Type B pancreatic cell (in vitro differentiated cells): Measurements from ENCODE around the gene KSR1. TPM values are rescaled to one million over a fixed set of nuclear protein-coding genes. Genes with fewer than 3 reads are reported as not detected.
A peak's percentile ranks its signal among the peaks of the same experiment; 100 is the strongest.

ENCODE experiments used
- DNase-seq: peaks from one replicate; pipeline ENCODE4 v3.0.0; 2021; ENCODE audit warnings: mixed read lengths; ENCODE audit not compliant: unreplicated experiment; ENCODE audit errors: extremely low spot score
- H3K27ac Mint-ChIP-seq: 2 replicates; pipeline ENCODE4 v1.8.0; 2021; ENCODE audit warnings: mild to moderate bottlenecking, mixed read lengths
- H3K27me3 Mint-ChIP-seq: 2 replicates; pipeline ENCODE4 v1.8.0; 2021; ENCODE audit warnings: mixed read lengths
- H3K36me3 Mint-ChIP-seq: 2 replicates; pipeline ENCODE4 v1.8.0; 2021; ENCODE audit warnings: mixed read lengths
- H3K4me1 Mint-ChIP-seq: one replicate; pipeline ENCODE4 v1.8.0; 2021; ENCODE audit warnings: mixed read lengths; ENCODE audit not compliant: unreplicated experiment
- H3K4me3 Mint-ChIP-seq: 2 replicates; pipeline ENCODE4 v1.8.0; 2021; ENCODE audit warnings: mild to moderate bottlenecking, mixed read lengths
- H3K9me3 Mint-ChIP-seq: 2 replicates; pipeline ENCODE4 v1.8.0; 2021; ENCODE audit warnings: mixed read lengths
- total RNA-seq: library from RNA; stranded (reverse); gene quantifications from 2 replicates; pipeline ENCODE4 v1.2.1, GENCODE V29; 2021; ENCODE audit warnings: low replicate concordance
- TF ChIP-seq, protein P1 (sequence below): fragments of 200-600 bp; sonication (generic); conservative IDR thresholded peaks from 2 replicates; pipeline ENCODE4 v1.5.0; 2021; ENCODE audit warnings: antibody characterized with exemption, mild to moderate bottlenecking

Gene KSR1
- total RNA-seq, 1 donor from 2014 or later: 57.8 TPM

DNA sequence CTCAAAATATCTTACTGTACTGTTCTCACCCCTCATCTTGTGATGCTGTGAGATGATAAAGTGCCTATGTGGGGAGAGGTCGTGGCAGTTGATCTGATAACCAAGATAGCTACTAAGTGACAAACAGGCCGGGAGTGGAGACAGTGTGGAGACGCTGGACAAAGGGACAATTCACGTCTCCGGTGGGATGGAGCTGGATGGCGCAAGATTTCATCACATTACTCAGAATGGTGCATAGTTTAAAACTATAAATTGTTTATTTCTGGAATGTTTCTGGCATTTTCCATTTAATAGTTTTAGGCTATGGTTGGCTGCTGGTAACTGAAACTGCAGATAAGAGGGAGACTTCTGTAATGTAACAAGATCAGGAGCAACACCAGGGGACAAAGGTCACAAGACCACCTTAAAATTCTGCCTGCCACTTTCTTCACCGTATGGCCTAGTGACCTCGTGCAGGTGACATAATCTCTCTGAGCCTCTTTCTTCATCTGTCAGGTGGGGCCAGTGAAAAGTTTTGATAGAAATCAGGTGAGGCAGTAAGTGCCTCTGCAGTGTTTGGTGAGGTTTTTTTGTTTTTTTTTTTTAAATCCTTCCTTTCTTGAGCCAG lies 120.3 kb downstream of the KSR1 start:
- Mint-ChIP-seq H3K9me3 (no peaks in the 10 kb centered on the region), H3K36me3 (peaks cover 4% of the 10 kb centered on the region), H3K4me3 (peak overlapping the region; percentile 23), H3K27me3 (no peaks in the 10 kb centered on the region), H3K4me1 (peaks cover 36% of the 10 kb centered on the region), H3K27ac (peak overlapping the region; percentile 88)
- TF ChIP-seq, protein P1, sequence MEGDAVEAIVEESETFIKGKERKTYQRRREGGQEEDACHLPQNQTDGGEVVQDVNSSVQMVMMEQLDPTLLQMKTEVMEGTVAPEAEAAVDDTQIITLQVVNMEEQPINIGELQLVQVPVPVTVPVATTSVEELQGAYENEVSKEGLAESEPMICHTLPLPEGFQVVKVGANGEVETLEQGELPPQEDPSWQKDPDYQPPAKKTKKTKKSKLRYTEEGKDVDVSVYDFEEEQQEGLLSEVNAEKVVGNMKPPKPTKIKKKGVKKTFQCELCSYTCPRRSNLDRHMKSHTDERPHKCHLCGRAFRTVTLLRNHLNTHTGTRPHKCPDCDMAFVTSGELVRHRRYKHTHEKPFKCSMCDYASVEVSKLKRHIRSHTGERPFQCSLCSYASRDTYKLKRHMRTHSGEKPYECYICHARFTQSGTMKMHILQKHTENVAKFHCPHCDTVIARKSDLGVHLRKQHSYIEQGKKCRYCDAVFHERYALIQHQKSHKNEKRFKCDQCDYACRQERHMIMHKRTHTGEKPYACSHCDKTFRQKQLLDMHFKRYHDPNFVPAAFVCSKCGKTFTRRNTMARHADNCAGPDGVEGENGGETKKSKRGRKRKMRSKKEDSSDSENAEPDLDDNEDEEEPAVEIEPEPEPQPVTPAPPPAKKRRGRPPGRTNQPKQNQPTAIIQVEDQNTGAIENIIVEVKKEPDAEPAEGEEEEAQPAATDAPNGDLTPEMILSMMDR: no peak
- DNase-seq: no peak

DNA sequence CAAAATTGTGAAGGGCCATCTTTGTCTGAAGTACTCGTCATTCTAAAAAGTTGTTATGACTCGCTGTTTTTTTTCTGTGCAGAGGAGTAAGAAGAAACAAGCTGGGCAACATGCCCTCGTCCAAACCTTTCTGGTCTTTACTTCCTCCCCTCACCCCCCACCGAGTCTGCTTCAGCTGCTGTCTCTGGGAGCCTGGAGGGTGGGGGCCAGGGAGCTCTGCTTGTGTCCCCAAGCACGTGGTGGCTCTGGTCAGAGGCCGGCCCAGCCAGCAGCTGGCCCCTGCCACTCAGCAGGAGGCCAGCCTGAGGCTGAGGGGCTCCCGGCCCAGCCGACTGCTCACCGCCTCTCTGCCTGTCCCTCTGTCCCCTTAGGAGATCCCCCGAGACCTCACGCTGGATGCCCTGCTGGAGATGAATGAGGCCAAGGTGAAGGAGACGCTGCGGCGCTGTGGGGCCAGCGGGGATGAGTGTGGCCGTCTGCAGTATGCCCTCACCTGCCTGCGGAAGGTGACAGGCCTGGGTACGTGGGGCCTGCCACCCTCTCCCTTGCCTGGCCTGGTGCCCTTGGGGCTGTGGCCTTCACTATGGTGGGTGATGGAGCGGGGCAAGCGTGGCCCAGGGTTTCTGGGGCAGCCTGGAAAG lies 121.0 kb downstream of the KSR1 start:
- H3K27me3 Mint-ChIP-seq: no peaks in the 10 kb centered on the region
- H3K4me1 Mint-ChIP-seq: peaks cover 36% of the 10 kb centered on the region
- TF ChIP-seq, protein P1: no peak
- peak overlapping the region; percentile 23 for H3K4me3 Mint-ChIP-seq
- DNase-seq: no peak
- peak overlapping the region; percentile 88 for H3K27ac Mint-ChIP-seq
- no peaks in the 10 kb centered on the region for H3K9me3 Mint-ChIP-seq
- peaks cover 4% of the 10 kb centered on the region for H3K36me3 Mint-ChIP-seq

DNA sequence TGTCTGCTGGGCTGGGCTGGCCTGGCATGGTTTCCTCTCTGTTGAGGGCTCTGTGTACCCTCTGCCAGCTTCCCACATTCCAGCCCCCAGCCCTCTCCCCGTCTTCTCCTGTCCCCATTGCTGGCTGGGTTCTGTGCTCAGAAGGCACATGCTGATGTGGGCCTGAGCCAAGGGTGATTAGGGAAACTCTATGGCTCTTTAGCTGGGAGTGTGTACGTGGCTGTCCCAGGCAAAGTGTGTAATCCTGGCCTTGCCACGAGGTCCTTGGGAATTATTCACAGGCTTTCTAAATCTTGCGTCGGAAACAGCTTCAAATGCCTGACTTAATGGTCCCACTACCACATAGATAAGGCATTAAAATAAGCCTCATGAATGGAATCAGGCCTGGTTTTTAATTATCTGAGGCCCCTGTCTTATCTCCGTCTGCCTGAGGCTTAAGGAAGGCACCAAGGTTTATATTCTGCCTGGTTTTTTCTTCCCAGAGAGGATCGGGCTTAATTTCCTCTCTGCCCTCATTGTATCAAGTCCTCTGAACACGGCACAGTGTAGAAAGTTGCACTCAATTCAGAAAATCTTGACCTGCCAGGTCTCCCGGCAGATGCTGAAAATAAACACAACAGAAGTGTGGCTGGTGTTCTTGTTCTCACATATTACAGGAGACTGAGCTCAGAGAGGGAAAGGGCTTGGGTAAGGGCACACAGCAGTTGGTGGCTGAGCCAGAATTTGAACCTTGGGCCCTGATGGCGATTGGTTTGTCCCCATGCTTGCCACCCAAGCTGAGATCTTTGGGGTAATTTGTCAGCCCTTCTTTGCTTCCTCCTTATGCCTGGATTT lies 121.9 kb downstream of the KSR1 start:
- Mint-ChIP-seq H3K9me3 (no peaks in the 10 kb centered on the region), H3K4me1 (peaks cover 36% of the 10 kb centered on the region), H3K27ac (peak overlapping the region; percentile 79), H3K36me3 (peaks cover 6% of the 10 kb centered on the region), H3K4me3 (peak overlapping the region; percentile 7), H3K27me3 (no peaks in the 10 kb centered on the region)
- TF ChIP-seq, protein P1: no peak
- DNase-seq: no peak

DNA sequence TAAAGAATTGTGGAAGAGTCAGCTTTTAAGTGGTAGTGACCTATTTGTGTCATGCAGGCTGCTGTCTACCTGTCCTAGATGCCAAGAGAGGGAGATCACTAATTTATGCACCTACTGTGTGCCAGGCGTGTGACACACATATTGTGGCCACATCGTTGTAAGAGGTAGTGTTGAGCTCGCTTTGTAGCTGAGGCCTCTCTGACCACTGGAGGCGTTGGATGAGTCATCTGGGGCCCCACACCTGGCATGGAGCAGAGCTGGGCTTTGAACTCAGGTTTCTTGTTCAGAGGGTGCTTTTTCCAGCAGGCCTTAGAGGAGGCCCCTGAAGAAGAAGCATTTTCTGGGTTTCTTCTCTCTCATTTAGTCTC lies 122.5 kb downstream of the KSR1 start:
- no peak for DNase-seq
- Mint-ChIP-seq H3K4me1 (peaks cover 30% of the 10 kb centered on the region), H3K9me3 (no peaks in the 10 kb centered on the region), H3K27ac (peak overlapping the region; percentile 79), H3K27me3 (no peaks in the 10 kb centered on the region), H3K4me3 (no peak overlapping the region), H3K36me3 (peaks cover 12% of the 10 kb centered on the region)
- TF ChIP-seq, protein P1: no peak

DNA sequence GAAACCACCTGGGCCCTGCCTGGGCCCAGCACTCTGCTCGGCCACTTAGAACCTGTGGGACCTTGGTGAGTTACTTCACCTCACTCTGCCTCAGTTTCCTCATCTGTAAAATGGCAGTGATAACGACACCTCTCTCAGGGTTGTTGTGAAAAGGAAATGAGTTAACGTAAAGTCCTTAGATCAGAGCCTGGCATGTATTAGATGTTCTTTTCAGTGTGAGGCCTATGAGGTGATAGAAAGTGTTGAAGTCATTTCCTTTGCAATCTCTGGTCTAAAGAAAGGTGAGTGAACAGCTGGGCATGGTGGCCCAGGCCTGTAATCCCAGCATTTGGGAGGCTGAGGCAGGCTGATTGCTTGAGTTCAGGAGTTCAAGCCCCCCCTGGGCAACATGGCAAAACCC lies 123.1 kb downstream of the KSR1 start:
- no peaks in the 10 kb centered on the region for H3K9me3 Mint-ChIP-seq
- TF ChIP-seq, protein P1: no peak
- no peak overlapping the region for H3K27ac Mint-ChIP-seq
- DNase-seq: no peak
- H3K36me3 Mint-ChIP-seq: peaks cover 14% of the 10 kb centered on the region
- H3K4me1 Mint-ChIP-seq: peaks cover 24% of the 10 kb centered on the region
- no peak overlapping the region for H3K4me3 Mint-ChIP-seq
- H3K27me3 Mint-ChIP-seq: no peaks in the 10 kb centered on the region
